PC-9 (cell line): ENCODE data around the gene CFAP107. TPM values are rescaled to one million over a fixed set of nuclear protein-coding genes. Genes with fewer than 3 reads are reported as not detected.

Experiments
- BruUV-seq: library from RNA; stranded (reverse); fragments of 400-500 nt; replicated peaks from 2 replicates; lab custom pipeline; 2021; lab: Mats Ljungman, UMichigan
- CTCF ChIA-PET: fragments of 300-600 bp; sonication (Branson Sonifier 250); formaldehyde crosslinking; loops from one replicate; lab custom pipeline; 2022; ENCODE audit warnings: antibody characterized with exemption; lab: Charles Lee
- POLR2A ChIA-PET: fragments of 300-600 bp; sonication (Branson Sonifier 250); formaldehyde crosslinking; loops from one replicate; lab custom pipeline; 2022; ENCODE audit warnings: antibody characterized with exemption; ENCODE audit not compliant: unreplicated experiment; lab: Charles Lee
- DNase-seq, 2 experiments: peaks; one replicate each; pipeline versions ENCODE4 v3.0.0 to v3.0.0-alpha.2; 2015 to 2022; ENCODE audit warnings: mixed read lengths in 1 of 2
- H2AFZ ChIP-seq: fragments of 200-600 bp; sonication (generic); 2 replicates; pipeline ENCODE4 v1.8.1; 2017; ENCODE audit warnings: antibody characterized with exemption
- H3F3A ChIP-seq: fragments of 200-600 bp; sonication (generic); 2 replicates; pipeline ENCODE4 v1.8.1; 2017; ENCODE audit warnings: antibody characterized with exemption, mild to moderate bottlenecking, low read depth; ENCODE audit not compliant: insufficient read depth
- H3K27ac ChIP-seq: fragments of 200-600 bp; sonication (generic); 2 replicates; pipeline ENCODE4 v1.6.1; 2016; ENCODE audit warnings: mixed run types
- H3K27me3 ChIP-seq: fragments of 200-600 bp; sonication (generic); 2 replicates; pipeline ENCODE4 v1.6.1; 2016; ENCODE audit warnings: low read depth, mixed run types; ENCODE audit not compliant: insufficient read depth
- H3K36me3 ChIP-seq: fragments of 200-600 bp; sonication (generic); 2 replicates; pipeline ENCODE4 v1.6.1; 2016; ENCODE audit warnings: low read depth, mixed run types
- H3K4me1 ChIP-seq: fragments of 200-600 bp; sonication (generic); replicated peaks from 2 replicates; pipeline ENCODE4 v1.6.1; 2016; ENCODE audit warnings: mixed run types; ENCODE audit not compliant: insufficient read depth
- H3K4me2 ChIP-seq: fragments of 200-600 bp; sonication (generic); 2 replicates; pipeline ENCODE4 v1.6.1; 2017; ENCODE audit warnings: mixed run types
- H3K4me3 ChIP-seq: fragments of 200-600 bp; sonication (generic); 2 replicates; pipeline ENCODE4 v1.6.1; 2016; ENCODE audit warnings: mixed run types
- H3K79me2 ChIP-seq: fragments of 200-600 bp; sonication (generic); 2 replicates; pipeline ENCODE4 v1.6.1; 2017; ENCODE audit warnings: low read depth, mixed run types
- H3K9me2 ChIP-seq: fragments of 200-600 bp; sonication (generic); 2 replicates; pipeline ENCODE4 v1.8.1; 2017; ENCODE audit warnings: mild to moderate bottlenecking; ENCODE audit not compliant: insufficient read depth
- H3K9me3 ChIP-seq: fragments of 200-600 bp; sonication (generic); 2 replicates; pipeline ENCODE4 v1.8.1; 2016; ENCODE audit warnings: low read depth; ENCODE audit not compliant: insufficient read depth
- H4K20me1 ChIP-seq: fragments of 200-600 bp; sonication (generic); 2 replicates; pipeline ENCODE4 v1.8.1; 2017; ENCODE audit not compliant: insufficient read depth
- CTCF ChIP-seq: fragments of 200-600 bp; sonication (generic); conservative IDR thresholded peaks from 2 replicates; pipeline ENCODE4 v1.6.1; 2017; ENCODE audit warnings: mixed run types, antibody characterized with exemption, mild to moderate bottlenecking, moderate library complexity
- EZH2 ChIP-seq: fragments of 200-600 bp; sonication (generic); IDR thresholded peaks from 2 replicates; pipeline ENCODE4 v1.8.0; 2017; ENCODE audit warnings: antibody characterized with exemption, low read depth
- intact Hi-C: fragments of 100-400 bp; cut with micrococcal nuclease; formaldehyde crosslinking; loops from one replicate; pipeline ENCODE4 v1.10.0; 2022; ENCODE audit not compliant: unreplicated experiment
- total RNA-seq: library from RNA; stranded (reverse); gene quantifications from 2 replicates; pipeline ENCODE4 v1.2.3, GENCODE V29; 2021

CFAP107 gene
- total RNA-seq, 1 experiment from 2014 or later = not detected

DNA sequence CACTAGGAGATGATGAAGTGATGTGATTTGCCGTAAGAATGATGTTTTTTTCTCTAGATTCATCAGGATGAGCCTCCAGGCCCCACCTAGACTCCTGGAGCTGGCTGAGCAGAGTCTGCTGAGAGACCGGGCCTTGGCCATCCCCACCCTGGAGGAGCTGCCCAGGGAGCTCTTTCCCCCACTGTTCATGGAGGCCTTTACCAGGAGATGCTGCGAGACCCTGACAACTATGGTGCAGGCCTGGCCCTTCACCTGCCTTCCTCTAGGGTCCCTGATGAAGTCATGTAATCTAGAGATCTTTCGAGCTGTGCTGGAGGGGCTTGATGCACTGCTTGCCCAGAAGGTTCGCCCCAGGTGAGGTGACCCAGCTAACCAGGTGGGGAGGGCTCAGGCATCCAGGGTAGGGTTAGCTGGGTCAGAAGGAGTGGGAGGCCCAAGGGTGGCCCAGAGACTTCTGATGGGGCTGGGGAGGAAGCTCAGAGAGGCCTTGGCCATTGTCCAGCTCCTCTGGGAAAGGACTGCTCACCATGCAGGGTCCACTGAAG, 28.9 kb downstream of the CFAP107 start:
- no peaks in the 10 kb centered on the region for H3K9me2 ChIP-seq
- H3K4me1 ChIP-seq = no peaks in the 10 kb centered on the region
- TF ChIP-seq EZH2 = no peak
- TF ChIP-seq CTCF = no peak
- CTCF ChIA-PET = no interaction called here
- no peaks in the 10 kb centered on the region for H3K9me3 ChIP-seq
- BruUV-seq = no TSS peak
- H3K4me2 ChIP-seq = no peak overlapping the region
- intact Hi-C loops = loop anchor here (10.0 kb wide), 2 partner anchors 500 to 660 kb away; no protein-coding TSS in a partner anchor
- no peaks in the 10 kb centered on the region for H3F3A ChIP-seq
- no peaks in the 10 kb centered on the region for H4K20me1 ChIP-seq
- H3K27me3 ChIP-seq = peaks cover 6% of the 10 kb centered on the region; the same call in 1 of the 2 replicates
- no peak overlapping the region for H3K27ac ChIP-seq
- no peak overlapping the region for H2AFZ ChIP-seq
- no peak overlapping the region for H3K4me3 ChIP-seq
- no peak for DNase-seq
- H3K36me3 ChIP-seq = no peaks in the 10 kb centered on the region
- no peaks in the 10 kb centered on the region for H3K79me2 ChIP-seq
- POLR2A ChIA-PET = no interaction called here

DNA sequence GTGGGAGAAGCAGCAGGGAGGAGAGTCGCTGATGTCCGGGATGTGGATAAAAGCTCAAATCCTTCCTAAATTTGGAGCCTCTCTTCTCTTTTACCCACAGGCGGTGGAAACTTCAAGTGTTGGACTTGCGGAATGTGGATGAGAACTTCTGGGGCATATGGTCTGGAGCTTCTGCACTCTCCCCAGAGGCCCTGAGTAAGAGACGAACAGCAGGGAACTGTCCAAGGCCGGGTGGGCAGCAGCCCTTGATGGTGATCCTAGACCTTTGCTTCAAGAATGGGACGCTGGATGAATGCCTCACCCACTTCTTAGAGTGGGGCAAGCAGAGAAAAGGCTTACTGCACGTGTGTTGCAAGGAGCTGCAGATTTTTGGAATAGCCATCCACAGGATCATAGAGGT, 29.4 kb downstream of the CFAP107 start:
- no peaks in the 10 kb centered on the region for H4K20me1 ChIP-seq
- H3K79me2 ChIP-seq = no peaks in the 10 kb centered on the region
- POLR2A ChIA-PET = no interaction called here
- H3K9me2 ChIP-seq = no peaks in the 10 kb centered on the region
- H3F3A ChIP-seq = no peaks in the 10 kb centered on the region
- CTCF ChIA-PET = no interaction called here
- no peak overlapping the region for H3K4me2 ChIP-seq
- no peaks in the 10 kb centered on the region for H3K9me3 ChIP-seq
- no peak for DNase-seq
- BruUV-seq = no TSS peak
- no peak overlapping the region for H3K4me3 ChIP-seq
- intact Hi-C loops = loop anchor here (10.0 kb wide), 2 partner anchors 501 to 661 kb away; no protein-coding TSS in a partner anchor
- peaks cover 6% of the 10 kb centered on the region; the same call in 1 of the 2 replicates for H3K27me3 ChIP-seq
- TF ChIP-seq CTCF (no peak), EZH2 (no peak)
- no peak overlapping the region for H2AFZ ChIP-seq
- no peak overlapping the region for H3K27ac ChIP-seq
- H3K36me3 ChIP-seq = no peaks in the 10 kb centered on the region
- no peaks in the 10 kb centered on the region for H3K4me1 ChIP-seq

DNA sequence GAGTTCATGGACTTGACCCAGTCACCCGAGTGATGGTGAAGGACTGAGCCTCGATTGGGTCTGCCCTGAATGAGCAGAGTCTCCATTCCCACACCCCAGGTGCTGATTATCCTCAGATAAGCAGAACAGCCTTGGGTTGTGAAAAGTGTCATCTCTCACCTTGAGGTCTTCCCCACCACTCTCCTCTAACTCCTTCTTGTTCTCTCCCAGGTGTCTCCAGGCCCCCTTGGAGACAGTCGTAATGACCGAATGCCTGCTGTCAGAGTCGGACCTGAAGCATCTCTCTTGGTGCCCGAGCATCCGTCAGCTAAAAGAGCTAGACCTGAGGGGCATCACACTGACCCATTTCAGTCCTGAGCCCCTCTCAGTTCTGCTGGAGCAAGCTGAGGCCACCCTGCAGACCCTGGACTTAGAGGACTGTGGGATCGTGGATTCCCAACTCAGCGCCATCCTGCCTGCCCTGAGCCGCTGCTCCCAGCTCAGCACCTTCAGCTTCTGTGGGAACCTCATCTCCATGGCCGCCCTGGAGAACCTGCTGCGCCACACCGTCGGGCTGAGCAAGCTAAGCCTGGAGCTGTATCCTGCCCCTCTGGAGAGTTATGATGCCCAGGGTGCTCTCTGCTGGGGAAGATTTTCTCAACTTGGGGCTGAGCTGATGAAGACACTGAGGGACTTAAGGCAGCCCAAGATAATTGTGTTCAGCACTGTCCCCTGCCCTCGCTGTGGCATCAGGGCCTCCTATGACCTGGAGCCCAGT, 31.0 kb downstream of the CFAP107 start:
- Histone ChIP-seq H3K4me3 (no peak overlapping the region), H3K9me2 (no peaks in the 10 kb centered on the region), H3K4me2 (no peak overlapping the region), H3K4me1 (no peaks in the 10 kb centered on the region), H4K20me1 (no peaks in the 10 kb centered on the region), H3K79me2 (no peaks in the 10 kb centered on the region), H3K27ac (no peak overlapping the region), H2AFZ (no peak overlapping the region), H3K36me3 (no peaks in the 10 kb centered on the region), H3K27me3 (peaks cover 6% of the 10 kb centered on the region; the same call in 1 of the 2 replicates), H3K9me3 (no peaks in the 10 kb centered on the region), H3F3A (no peaks in the 10 kb centered on the region)
- no TSS peak for BruUV-seq
- DNase-seq = no peak
- TF ChIP-seq EZH2 (no peak), CTCF (no peak)
- intact Hi-C loops = loop anchor here (10.0 kb wide), 2 partner anchors 502 to 662 kb away; no protein-coding TSS in a partner anchor
- POLR2A ChIA-PET = no interaction called here
- CTCF ChIA-PET = no interaction called here
